HG02973 (cell line): Measurements from ENCODE around the gene VKORC1.

Experiments
- ATAC-seq: cut with Tn5 transposase; IDR thresholded peaks from one replicate; pipeline ENCODE4 v1.9.1; 2021; ENCODE audit warnings: moderate library complexity; ENCODE audit not compliant: unreplicated experiment

The VKORC1 gene

GRCh38 chr16:31067342-31067741, 27.3 kb downstream of the VKORC1 start:
- ATAC-seq: no peak

DNA sequence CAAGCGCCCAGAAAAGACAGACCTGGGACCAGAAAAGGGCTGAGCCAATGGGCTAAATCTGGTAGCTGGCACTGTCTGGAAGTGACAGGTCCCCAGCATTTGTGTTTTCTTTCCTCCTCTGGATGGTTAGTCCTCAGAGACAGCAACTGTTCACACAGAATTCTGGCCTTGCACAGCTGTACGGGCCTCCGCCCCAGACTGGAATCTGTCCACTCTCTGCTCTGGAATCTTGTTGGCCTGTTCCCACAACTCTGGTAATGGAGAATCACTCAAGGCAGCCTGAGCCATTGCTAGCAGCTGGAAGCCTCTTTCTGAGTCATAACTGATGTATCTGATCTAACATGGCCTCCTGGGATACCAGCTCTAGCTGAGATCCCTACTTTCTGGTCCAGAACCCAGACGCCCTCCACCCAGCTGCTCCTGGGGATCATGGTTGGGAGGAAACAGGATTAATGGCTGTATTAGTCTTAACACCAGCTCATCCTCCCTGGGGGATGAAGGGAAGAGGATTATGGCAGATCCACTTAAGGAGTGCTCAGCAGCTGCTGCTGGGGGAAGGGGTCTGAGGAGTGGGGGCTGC, 29.6 kb downstream of the VKORC1 start:
- no peak for ATAC-seq

DNA sequence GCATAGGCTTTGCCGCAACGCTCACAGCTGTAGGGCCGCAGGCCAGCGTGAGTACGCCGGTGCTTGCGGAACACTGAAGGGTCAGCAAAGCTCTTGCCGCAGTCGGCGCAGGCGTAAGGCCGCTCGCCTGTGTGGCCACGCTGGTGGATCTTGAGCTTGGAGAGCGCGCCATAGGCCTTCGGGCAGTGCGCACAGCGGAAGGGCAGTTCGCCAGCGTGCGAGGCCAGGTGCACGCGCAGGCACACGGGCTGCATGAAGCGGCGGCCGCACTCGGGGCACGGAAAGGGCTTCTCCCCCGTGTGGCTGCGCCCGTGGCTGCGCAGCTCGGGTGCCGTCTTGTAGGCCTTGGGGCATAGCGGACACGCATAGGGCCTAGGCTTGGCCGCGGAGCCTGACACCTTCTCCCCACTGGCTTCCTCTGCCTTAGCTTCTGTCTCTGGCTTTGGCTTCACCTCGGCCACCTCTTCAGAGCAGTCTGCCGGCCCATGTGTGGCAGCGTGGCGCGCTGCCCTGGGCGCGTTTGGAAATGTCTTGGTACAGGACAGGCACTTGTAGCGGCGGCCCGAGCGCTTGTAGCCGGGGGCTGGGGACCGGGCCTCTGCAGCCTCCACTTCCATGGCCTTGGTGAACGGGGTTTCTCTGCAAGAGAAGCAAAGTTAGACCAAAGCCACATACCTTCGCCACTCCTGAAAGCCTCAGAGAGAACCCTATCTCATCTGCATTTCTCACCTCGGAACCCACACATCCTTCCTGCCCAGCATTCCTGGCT, 30.6 kb downstream of the VKORC1 start:
- no peak for ATAC-seq

GRCh38 chr16:31063495-31063842, 31.1 kb downstream of the VKORC1 start:
- ATAC-seq: no peak

- no peak for ATAC-seq
These were observed 32.7 kb downstream of the VKORC1 start for GRCh38 chr16:31061813-31062440.

GRCh38 chr16:31061126-31061812, 33.3 kb downstream of the VKORC1 start:
- ATAC-seq: no peak

DNA sequence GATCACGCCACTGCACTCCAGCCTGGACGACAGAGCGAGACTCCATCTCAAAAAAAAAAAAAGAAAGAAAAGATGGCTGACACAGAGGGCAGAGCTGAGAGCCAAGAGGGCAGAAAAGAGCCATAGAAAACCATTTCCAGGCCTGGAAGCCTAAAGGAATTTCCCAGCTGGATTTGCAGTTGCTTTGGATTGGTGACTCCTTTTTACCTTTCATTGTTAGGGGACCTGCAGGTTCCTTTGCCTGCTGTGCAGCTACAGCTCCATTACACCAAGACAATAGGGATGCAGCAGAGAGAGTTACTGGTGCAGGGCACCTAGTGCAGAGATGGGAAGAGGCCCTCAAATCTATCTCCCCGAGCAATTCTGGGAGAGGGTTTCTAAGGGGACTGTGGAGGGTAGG, 39.0 kb downstream of the VKORC1 start:
- no peak for ATAC-seq

DNA sequence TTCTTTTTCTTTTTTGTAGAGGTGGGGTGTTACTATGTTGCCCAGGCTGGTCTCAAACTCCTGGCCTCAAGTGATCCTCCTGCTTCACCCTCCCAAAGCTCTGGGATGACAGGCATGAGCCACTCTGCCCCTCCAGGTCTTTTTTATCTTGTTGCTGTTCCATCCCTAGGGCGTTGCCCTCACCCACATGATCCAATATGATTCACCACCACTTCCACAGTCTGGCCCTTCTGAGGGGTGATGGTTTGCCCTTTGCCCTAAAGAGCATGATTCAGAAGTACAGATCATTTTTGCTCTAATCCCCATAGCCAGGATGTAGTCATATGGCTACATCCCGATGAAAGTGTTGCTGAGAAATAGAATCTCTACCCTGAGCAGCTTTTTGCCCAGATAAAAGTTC, 42.5 kb downstream of the VKORC1 start:
- no peak for ATAC-seq

GRCh38 chr16:31050280-31051030, 44.1 kb downstream of the VKORC1 start:
- no peak for ATAC-seq

GRCh38 chr16:31043898-31044481, 50.6 kb downstream of the VKORC1 start:
- ATAC-seq: no peak

DNA sequence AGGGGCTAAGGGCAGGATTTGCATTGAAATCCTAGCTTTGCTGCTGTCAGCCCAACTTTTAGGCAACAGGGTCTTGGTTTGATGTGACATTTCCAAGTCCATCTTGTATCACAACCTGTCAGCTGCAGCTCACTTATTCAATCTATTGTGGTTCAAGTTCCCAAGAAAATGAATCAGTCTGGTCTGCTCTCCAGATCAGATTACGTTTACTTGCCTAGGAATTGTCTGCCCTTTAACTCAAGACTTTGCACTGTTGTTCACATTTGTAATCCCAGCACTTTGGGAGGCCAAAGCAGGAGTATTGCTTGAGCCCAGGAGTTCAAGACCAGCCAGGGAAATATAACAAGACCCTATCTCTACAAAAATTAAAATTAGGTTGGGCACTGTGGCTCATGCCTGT, 51.2 kb downstream of the VKORC1 start:
- ATAC-seq: no peak

DNA sequence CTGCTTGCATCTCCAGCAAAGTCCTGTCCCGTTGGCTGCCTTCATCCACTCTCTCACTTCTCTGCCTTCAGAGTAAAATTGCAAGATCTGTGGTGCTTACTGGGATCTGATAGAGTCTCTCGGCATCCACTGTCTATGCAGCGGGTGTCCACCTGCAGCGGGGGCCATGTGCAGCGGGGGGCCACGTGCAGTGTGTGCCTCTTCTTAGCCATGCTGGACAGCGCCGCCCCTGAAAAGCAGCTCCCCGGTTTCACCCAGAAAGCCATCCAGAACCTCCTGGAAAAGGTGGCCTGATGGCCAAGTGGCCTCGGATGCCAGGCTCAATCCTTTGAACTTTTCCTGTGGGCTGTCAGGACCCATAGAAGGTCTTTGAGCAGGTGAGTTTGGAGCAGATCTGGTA, 51.7 kb downstream of the VKORC1 start:
- no peak for ATAC-seq
